ENCODE results near the gene NOTCH2NLA.
A peak's percentile ranks its signal among the peaks of the same experiment; 100 is the strongest.
"Not testable (repeated sequence)": the region's sequence is repeated elsewhere in the genome, so short reads cannot be mapped to it uniquely, and the experiment has no call there.

The NOTCH2NLA gene

GRCh38 chr1:146174531-146174930, 54.3 kb downstream of the NOTCH2NLA start:
- peak in 9 of 10 donors; percentile 4 to 90 (median 28) for DNase-seq
- intact Hi-C loops (cut with DNase I) = not testable (repeated sequence)

- intact Hi-C loops (cut with DNase I); DNase-seq: not testable (repeated sequence)
These were observed 61.1 kb downstream of the NOTCH2NLA start for GRCh38 chr1:146167740-146168139.

GRCh38 chr1:146167273-146167672, 61.5 kb downstream of the NOTCH2NLA start:
- intact Hi-C loops (cut with DNase I); DNase-seq: not testable (repeated sequence)

- DNase-seq = peak in 1 of 10 donors; percentile 2
- intact Hi-C loops (cut with DNase I) = not testable (repeated sequence)
These were observed 84.4 kb downstream of the NOTCH2NLA start, which contains the start of gene NBPF10 for GRCh38 chr1:146144465-146144864. NBPF10 (minus strand) TSS chr1:146144804; CDS start chr1:146144769, 35 bp downstream.

All from posterior cingulate gyrus (tissue), 11 donors.